OCI-LY3 (cell line): ENCODE data around the gene RNF187.

Source experiments
- H2AFZ ChIP-seq: fragments of 200-600, 300-600 bp; shearing (Covaris generic); 2 replicates; pipeline ENCODE4 v1.6.0; 2014; ENCODE audit warnings: antibody characterized with exemption, low read depth, low read length
- H3K27ac ChIP-seq: fragments of 200-600, 300-600 bp; sonication (generic); 2 replicates; pipeline ENCODE4 v1.5.1; 2014; ENCODE audit warnings: mild to moderate bottlenecking, low read length, moderate library complexity, mixed read lengths
- H3K27me3 ChIP-seq: fragments of 200-600, 300-600 bp; sonication (generic); 2 replicates; pipeline ENCODE4 v1.6.1; 2014; ENCODE audit warnings: low read depth, low read length, mixed read lengths
- H3K36me3 ChIP-seq: fragments of 200-600, 300-600 bp; sonication (generic); replicated peaks from 2 replicates; pipeline ENCODE3; 2014; ENCODE audit warnings: low read depth, low read length, mixed read lengths
- H3K4me1 ChIP-seq: fragments of 300-600, 200-600 bp; sonication (generic); 2 replicates; pipeline ENCODE4 v1.6.1; 2014; ENCODE audit warnings: low read length, mixed read lengths
- H3K4me2 ChIP-seq: fragments of 200-600, 300-600 bp; sonication (generic); 2 replicates; pipeline ENCODE4 v1.6.1; 2014; ENCODE audit warnings: low read length, mixed read lengths
- H3K4me3 ChIP-seq: fragments of 300-600, 200-600 bp; sonication (generic); 2 replicates; pipeline ENCODE4 v1.5.1; 2014; ENCODE audit warnings: antibody characterized with exemption, mild to moderate bottlenecking, low read length, moderate library complexity
- H3K79me2 ChIP-seq: fragments of 300-600, 200-600 bp; shearing (Covaris generic); 2 replicates; pipeline ENCODE4 v1.6.1; 2014; ENCODE audit warnings: mild to moderate bottlenecking, low read length, mixed read lengths
- H3K9ac ChIP-seq: fragments of 300-600, 200-600 bp; shearing (Covaris generic); 2 replicates; pipeline ENCODE4 v1.6.0; 2014; ENCODE audit warnings: mild to moderate bottlenecking, low read length, moderate library complexity
- H3K9me3 ChIP-seq: fragments of 200-600, 300-600 bp; shearing (Covaris generic); 2 replicates; pipeline ENCODE4 v1.6.1; 2014; ENCODE audit warnings: low read length, mixed read lengths; ENCODE audit not compliant: insufficient read depth
- H4K20me1 ChIP-seq: fragments of 200-600, 300-600 bp; sonication (generic); 2 replicates; pipeline ENCODE4 v1.6.1; 2016; ENCODE audit warnings: low read length, mixed read lengths; ENCODE audit not compliant: insufficient read depth
- EZH2phosphoT487 ChIP-seq: fragments of 200-600 bp; shearing (Covaris generic); IDR thresholded peaks from 2 replicates; pipeline ENCODE4 v1.6.1; 2018; ENCODE audit warnings: antibody characterized with exemption, mixed run types, low read depth
- TF ChIP-seq, protein P1 (sequence below): fragments of 200-600, 300-600 bp; sonication (generic); IDR thresholded peaks from 2 replicates; pipeline ENCODE4 v1.5.1; 2014; ENCODE audit warnings: antibody characterized with exemption, low read length, low read depth

Gene RNF187

DNA sequence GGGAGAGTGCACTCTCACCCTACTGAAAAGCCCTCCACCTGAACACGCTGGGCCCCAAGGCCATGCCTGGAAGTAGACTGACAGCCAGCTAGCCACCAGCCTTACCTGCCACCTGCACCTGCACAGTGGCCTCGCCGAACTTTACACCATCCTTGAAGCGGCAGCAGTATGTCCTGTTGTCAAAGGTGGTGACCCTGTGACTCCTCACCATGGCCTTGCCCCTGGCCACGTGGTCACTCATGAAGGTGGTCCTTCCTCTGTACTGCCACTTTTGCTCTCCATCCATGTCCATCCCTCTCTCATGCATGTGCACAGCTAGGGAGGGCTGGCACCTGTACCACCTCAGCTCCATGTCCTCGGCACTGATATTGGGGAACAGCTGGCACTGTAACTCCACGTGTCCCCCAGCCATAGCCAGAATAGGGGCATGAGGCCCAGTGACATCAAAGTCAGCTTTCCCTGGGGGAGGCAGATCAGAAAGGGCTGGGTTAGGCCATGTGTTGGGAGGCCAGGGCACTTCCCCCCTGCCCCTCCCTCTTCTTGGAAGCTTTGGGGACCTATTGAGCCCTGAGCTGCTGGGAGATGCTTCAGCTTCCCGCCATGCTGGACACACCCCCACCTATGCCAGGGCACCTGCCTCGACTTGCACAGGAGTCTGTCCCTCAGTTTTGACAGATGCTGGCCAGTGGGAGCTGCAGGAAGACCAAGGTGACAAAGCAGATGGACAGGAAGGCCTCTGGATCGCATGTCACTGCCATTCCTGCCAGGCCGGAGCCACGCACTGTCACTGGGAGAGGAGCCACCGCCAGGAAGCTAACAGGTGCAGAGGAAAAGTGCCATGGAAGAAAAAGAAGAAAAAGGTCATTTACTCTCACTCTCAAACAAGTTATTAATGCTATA lies 24.6 kb downstream of the RNF187 start:
- Histone ChIP-seq H2AFZ (no peak overlapping the region), H3K27me3 (peaks cover 26% of the 10 kb centered on the region), H3K9ac (no peak overlapping the region), H3K27ac (no peak overlapping the region), H4K20me1 (no peaks in the 10 kb centered on the region), H3K4me1 (no peaks in the 10 kb centered on the region), H3K9me3 (no peaks in the 10 kb centered on the region), H3K79me2 (no peaks in the 10 kb centered on the region), H3K4me2 (no peak overlapping the region), H3K4me3 (no peak overlapping the region), H3K36me3 (no peaks in the 10 kb centered on the region)
- no peak for TF ChIP-seq EZH2phosphoT487
- TF ChIP-seq, protein P1, sequence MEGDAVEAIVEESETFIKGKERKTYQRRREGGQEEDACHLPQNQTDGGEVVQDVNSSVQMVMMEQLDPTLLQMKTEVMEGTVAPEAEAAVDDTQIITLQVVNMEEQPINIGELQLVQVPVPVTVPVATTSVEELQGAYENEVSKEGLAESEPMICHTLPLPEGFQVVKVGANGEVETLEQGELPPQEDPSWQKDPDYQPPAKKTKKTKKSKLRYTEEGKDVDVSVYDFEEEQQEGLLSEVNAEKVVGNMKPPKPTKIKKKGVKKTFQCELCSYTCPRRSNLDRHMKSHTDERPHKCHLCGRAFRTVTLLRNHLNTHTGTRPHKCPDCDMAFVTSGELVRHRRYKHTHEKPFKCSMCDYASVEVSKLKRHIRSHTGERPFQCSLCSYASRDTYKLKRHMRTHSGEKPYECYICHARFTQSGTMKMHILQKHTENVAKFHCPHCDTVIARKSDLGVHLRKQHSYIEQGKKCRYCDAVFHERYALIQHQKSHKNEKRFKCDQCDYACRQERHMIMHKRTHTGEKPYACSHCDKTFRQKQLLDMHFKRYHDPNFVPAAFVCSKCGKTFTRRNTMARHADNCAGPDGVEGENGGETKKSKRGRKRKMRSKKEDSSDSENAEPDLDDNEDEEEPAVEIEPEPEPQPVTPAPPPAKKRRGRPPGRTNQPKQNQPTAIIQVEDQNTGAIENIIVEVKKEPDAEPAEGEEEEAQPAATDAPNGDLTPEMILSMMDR: no peak

DNA sequence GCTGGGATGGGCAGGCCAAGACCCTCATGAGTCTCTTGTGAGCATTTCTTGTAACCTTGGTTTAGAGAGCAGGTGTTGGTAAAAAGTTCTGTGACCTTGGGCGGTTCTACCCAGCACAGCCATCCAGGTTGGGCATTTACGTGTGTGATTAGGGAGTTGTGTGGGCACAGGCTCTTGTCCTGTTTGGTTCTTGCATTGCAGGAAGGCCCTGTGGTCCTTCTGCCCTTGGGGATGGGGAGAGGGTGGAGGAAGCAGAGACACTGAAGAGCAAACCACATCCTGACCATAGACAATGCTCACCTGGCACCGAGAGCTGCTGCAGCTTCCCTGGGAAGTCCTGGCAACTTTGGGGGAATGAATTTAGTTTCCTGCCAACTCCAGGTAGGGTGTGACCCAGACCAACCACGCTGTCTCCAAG lies 25.6 kb downstream of the RNF187 start:
- Histone ChIP-seq H3K9ac (no peak overlapping the region), H3K4me3 (no peak overlapping the region), H3K27ac (no peak overlapping the region), H3K4me1 (no peaks in the 10 kb centered on the region), H3K9me3 (no peaks in the 10 kb centered on the region), H3K79me2 (no peaks in the 10 kb centered on the region), H3K4me2 (no peak overlapping the region), H3K36me3 (no peaks in the 10 kb centered on the region), H3K27me3 (peaks cover 34% of the 10 kb centered on the region), H4K20me1 (no peaks in the 10 kb centered on the region), H2AFZ (no peak overlapping the region)
- TF ChIP-seq, protein P1: no peak
- no peak for TF ChIP-seq EZH2phosphoT487

DNA sequence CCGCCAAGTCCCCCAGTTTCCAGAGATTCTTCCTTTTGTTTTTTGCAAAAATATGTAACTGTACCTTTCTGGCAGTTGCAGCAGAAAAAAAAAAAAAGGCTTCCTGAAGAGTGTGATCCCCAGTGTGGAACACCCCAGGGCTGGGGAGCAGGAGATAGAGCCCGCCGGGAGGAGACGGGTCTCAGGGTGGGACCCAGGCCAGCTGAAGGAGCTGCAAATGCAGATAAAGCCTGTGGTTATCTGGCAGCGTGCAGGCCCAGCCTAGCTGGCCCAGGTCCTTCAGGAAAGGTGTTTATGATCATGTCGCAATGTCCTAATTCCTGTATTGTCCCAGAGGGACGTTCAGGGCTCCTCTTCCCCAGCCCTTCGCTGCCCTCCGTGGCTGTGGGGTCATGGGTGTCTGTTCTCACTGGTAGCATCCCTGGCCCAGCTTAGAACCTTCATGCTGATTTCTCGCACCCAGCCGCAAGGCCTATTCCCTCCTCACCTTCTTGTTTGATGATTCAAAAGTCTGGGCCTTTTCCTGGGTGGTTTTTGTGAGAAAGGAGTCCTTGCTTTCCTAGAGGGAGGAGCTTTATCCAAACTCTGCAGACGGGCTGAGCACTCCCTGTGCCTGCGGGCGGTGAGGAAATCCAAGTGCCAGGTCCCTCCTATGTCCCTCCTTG lies 26.2 kb downstream of the RNF187 start:
- TF ChIP-seq EZH2phosphoT487: no peak
- H2AFZ ChIP-seq: no peak overlapping the region
- H3K27ac ChIP-seq: no peak overlapping the region
- no peaks in the 10 kb centered on the region for H3K4me1 ChIP-seq
- H3K79me2 ChIP-seq: no peaks in the 10 kb centered on the region
- H3K9ac ChIP-seq: no peak overlapping the region
- no peak overlapping the region for H3K4me2 ChIP-seq
- no peaks in the 10 kb centered on the region for H3K36me3 ChIP-seq
- no peak overlapping the region for H3K4me3 ChIP-seq
- H4K20me1 ChIP-seq: no peaks in the 10 kb centered on the region
- peaks cover 37% of the 10 kb centered on the region for H3K27me3 ChIP-seq
- H3K9me3 ChIP-seq: no peaks in the 10 kb centered on the region

DNA sequence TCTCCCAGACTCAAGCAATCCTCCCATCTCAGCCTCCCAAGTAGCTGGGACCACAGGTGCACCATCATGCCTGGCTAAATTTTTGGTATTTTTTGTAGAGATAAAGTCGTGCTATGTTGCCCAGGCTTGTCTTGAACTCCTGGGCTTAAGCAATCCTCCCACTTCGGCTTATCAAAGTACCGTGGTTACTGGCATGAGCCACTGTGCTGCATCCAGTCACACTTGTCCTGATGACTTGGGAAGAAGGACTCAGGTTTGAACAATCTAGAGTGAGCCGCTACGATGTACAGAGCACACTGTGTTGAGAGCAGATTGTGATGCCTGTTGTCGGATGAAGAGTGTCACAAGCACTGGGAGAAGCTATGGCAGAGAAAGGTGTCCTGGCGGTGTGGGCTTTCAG lies 27.2 kb downstream of the RNF187 start:
- no peak overlapping the region for H3K4me2 ChIP-seq
- TF ChIP-seq EZH2phosphoT487: no peak
- H3K79me2 ChIP-seq: no peaks in the 10 kb centered on the region
- H3K4me1 ChIP-seq: no peaks in the 10 kb centered on the region
- H2AFZ ChIP-seq: no peak overlapping the region
- peaks cover 44% of the 10 kb centered on the region for H3K27me3 ChIP-seq
- no peaks in the 10 kb centered on the region for H3K9me3 ChIP-seq
- no peak overlapping the region for H3K27ac ChIP-seq
- H4K20me1 ChIP-seq: no peaks in the 10 kb centered on the region
- no peak overlapping the region for H3K4me3 ChIP-seq
- H3K36me3 ChIP-seq: no peaks in the 10 kb centered on the region
- H3K9ac ChIP-seq: no peak overlapping the region
